Dermis blood vessel endothelial cell (primary cell): Measurements from ENCODE around the gene GPER1. TPM values are rescaled to one million over a fixed set of nuclear protein-coding genes. Genes with fewer than 3 reads are reported as not detected.
"Not testable (repeated sequence)": the region's sequence is repeated elsewhere in the genome, so short reads cannot be mapped to it uniquely, and the experiment has no call there.

Experiments used
- DNase-seq: peaks from one replicate; pipeline ENCODE4 v3.0.0; 2010
- total RNA-seq: library from RNA; depleted of rRNA; stranded (reverse); fragments of >200 nt; gene quantifications from 2 replicates; pipeline ENCODE4 v1.2.3, GENCODE V29; 2014

The GPER1 gene
- total RNA-seq: 1.0 and 2.0 TPM in 2 replicates

- DNase-seq: peak; percentile 18
These were observed at the start of gene GPER1 for GRCh38 chr7:1087952-1088920. TSS of gene GPER1 (plus strand) at chr7:1088113. CDS start at chr7:1091729, 3,616 bp downstream.

GRCh38 chr7:1040233-1040632 lies 47.7 kb upstream of the GPER1 start:
- DNase-seq: not testable (repeated sequence)

- no peak for DNase-seq
These were observed 47.1 kb upstream of the GPER1 start for GRCh38 chr7:1040790-1041189.

DNA sequence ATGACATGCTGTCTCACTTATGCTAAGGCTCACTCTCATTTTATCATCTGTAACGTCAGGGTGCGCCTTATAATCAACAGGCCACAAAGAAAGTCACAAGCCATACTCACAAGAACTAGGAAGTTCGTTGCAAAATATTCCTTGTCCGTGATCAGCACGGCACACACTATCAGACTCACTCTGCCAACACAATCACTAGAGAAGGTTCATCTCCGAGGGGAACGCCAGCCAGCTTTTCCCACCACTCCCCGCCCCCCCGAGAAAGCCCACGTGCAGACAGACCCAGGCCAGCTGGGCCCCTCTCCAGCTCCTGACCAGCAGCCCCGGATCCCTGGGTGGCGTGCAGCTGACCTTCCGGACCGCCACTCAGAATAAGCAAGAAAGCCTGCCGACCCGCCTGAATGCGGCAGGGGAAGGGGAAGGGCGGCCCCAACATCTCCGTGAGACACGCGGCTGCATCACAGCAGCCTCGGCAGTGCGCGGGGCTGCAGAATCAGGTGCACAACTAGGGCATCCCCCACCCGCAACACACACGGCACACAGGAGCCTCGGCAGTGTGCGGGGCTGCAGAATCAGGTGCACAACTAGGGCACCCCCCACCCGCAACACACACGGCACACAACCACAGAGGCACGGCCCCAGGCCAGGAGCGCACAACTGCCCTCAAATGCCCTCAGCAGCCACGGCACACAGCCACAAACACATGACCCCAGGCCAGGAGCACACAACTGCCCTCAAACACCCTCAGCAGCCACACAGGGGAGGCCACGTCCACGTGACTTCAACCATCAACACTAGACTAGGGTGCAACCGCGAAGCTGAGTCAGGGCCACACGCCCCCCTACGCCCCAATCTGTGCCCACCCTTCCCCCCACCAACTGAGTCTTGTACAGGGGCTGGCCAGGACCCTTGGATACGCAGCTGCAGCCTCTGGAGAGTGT lies 46.1 kb upstream of the GPER1 start:
- DNase-seq: no peak

GRCh38 chr7:1042492-1042833 lies 45.5 kb upstream of the GPER1 start:
- no peak for DNase-seq

DNA sequence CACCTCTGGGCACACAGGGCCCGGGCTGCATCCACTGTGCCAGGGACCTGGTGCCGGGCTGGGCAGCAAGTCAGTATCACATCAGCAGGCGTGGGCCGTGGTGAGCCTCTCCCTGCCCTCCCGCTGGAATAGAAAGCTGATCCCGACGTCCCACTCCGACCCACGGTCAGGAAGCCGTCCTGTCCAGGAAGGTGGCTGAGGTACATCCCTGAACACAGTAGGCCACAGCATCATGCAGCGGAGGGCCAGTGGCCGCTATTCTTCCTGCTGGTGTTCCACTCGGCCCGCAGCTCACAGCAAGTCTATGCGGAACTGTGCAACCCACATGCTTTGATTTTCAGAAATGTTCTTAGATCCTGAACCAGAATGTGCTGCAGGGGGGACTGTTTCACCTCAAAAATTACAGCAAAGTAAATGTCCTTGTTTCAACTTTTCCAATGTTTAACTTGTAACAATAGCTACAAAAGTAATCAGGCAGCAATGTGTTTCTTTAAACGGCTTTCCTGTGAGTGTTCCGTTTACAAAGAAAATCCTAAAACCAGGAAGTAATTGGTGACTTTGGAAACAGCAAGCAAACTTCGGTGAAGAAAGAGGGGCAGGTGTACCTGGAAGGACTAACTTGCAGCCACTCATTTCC lies 44.2 kb upstream of the GPER1 start:
- peak; percentile 64 for DNase-seq

DNA sequence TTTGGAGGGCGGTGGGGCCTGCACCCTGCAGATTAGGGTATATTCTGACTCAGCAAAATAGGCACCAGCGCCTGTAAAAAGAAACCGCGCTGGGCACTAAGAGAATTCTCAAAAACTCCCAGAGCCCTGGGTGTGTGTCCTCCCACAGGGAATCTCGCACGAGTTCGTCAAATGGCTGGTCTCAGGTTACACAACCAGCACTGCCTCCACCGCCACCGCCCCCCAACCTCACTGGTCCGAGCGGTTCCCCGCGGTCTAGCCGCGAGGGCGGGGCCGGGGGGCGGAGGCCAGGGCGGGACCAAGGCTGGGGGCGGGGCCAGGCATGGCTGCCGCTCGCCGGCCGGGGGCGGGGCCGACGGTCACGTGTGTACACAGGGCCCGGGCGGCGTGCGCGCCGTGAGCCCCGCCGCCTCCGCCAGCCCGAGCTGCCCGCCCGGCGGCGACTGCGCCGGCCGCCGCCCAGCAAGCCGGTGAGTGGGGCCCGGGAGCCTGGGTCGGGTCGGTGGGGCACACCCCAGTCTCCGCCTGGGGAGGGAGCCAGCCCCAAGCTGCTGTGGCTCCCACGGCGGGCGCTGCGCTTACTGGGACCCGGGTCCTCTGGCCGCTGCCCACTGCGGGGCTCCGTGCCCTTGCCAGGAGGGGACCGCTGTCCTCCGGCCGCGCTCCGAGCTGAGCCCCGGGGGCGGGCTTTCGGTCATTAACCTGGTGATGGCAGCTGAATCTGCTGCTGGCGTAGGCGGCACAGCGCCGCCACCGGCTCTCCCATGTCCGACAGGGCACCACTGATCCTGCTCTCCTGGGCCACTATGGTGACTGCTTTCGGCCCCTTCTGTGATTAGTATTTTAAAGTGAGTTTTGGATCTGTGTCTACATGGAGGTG lies 43.5 kb upstream of the GPER1 start, which contains the start of gene GPR146:
Gene GPR146, plus strand, starts transcription at position 358 of the 880 bp plus-strand sequence. CDS start 12,970 bp downstream, outside the sequence.
- peak; percentile 96 for DNase-seq

DNA sequence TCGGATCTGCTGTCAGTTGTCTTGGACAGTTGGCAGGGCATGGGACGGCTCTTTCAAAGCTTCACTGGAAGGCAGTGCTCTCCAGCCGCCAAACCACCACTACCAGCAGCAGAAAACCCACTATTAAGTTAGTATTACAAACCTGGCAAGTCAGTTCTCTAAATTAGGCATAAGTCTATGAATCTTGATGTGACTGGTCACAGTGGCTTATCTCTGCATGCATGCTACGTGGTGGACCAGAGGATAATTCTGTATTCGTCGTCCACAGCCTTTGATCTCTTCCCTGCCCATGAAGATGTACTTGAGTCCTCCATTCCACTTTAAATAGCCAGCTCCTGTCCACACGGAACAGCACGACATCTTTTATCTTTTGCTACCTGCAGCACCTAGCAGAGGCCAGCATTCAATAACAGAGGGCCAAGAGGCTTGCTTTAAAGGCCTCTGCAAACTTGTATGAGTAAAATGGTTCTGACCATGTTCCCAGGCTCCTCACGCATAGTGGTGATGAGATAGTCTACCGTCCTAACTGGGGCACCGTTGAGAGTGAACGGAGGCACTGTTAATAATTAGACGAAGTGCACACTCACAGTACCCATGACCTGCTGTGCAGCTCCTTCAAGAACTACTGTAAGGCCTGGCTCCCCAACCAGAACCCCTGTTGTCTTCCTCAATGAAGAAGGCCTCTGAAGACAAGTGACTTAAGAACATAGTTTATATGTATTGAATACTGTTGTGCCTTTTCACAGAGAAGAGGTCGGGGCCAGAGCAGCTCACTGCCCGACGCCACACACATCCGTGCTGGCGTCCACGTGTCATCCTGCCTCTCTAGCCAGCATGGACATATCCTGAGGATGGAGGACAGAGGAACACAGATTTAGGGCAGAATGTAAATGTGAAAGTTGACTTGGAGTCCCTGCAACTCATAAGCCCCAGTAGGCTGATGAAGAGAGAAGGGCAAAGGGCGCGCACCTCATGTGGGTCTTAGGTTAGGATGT lies 42.5 kb upstream of the GPER1 start:
- DNase-seq: no peak

- peak; percentile 30 for DNase-seq
These were observed 40.9 kb upstream of the GPER1 start for GRCh38 chr7:1046722-1047679.

DNA sequence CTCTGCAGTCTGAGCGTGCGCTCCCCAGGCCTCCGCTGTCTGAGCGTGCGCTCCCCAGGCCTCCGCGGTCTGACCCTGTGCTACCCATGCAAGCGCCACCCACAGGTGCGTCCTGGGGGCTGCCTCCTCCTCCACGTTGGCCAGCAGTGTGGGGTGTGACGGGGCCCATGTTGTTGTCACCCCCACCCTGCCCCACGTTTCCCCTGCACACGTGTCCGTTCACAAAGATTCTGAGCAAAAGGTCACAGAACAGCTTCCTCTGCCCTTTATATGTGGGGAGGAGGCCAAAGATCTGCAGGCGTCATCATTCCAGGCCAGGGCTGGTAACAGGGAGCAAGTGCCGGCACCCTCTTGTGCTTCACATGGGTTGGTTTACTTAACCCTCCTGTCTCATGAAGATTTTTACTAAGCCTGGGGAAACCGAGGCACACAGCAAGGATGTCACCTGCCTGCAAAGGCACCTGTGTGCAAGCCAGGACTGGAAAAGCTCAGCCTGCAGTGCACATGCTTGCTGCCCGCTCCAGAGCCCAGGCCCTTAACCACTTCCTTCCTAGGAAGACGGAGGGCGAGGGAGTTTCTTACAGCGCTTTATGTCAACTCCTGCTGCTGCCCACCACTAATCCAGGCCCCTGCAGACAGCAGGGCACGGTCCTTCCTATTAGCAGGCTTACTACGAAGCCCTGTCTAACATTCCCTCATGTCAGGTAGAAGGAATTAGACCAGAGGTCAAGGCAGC lies 38.7 kb upstream of the GPER1 start:
- peak; percentile 90 for DNase-seq

- no peak for DNase-seq
These were observed 38.1 kb upstream of the GPER1 start for GRCh38 chr7:1049801-1050200.

GRCh38 chr7:1050254-1050906 lies 37.5 kb upstream of the GPER1 start:
- no peak for DNase-seq

- DNase-seq: no peak
These were observed 36.8 kb upstream of the GPER1 start for GRCh38 chr7:1050956-1051690.

GRCh38 chr7:1052031-1052818 lies 35.7 kb upstream of the GPER1 start:
- DNase-seq: no peak

DNA sequence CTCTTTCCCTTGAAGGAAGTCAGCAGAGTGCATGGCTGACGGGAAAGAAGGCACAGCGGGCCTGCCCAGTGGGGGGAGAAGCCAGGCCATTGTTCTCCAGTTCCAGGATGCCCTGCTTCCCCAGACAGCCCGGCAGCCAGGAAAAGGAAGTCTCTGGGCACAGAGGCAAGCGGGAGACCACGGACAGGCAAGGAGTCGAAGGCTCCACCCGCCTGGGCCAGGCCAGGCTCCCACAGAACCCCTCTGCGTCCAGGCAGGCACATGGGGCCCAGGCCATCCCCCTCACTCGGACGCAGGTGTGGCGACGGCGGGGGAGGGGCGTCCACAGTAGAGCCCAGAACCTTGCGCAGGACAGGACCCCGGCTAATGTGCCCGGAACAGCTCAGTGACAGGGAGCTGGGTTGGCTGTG lies 34.9 kb upstream of the GPER1 start:
- DNase-seq: peak; percentile 88

DNA sequence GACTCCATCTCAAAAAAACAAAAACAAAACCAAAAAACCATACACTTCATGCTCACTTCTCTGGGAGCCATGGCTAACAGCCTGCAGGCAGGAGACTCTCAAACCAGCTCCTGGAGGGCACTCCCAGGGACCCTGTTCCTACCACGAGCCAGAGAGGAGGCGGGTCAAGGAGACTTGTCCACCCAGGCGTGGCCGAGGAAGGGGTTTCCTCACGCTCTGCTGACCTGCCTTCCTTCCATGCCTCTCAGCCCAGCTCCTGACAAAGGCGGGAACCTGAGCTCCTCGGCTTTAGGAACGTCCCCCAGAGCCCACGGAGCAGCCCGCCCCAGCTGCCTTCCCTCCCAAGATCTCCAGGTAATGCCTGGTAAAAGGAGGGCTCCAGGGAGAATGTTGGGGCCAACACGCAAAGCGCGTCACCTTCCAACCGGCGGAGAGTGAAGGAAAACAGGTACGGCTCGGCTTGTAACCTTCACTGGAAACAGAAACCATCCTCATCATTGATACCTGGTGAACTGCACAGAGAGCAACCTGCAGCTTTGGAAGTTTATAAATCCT lies 34.0 kb upstream of the GPER1 start:
- DNase-seq: no peak
